Neutrophil (primary cell): Measurements from ENCODE around the gene GFOD1.
"Not testable (repeated sequence)": the region's sequence is repeated elsewhere in the genome, so short reads cannot be mapped to it uniquely, and the experiment has no call there.

Experiments
- H3K27ac ChIP-seq: fragments of 200-600 bp; sonication (generic); 2 replicates; pipeline ENCODE4 v1.5.1; 2016; ENCODE audit warnings: mild to moderate bottlenecking, moderate library complexity
- H3K27me3 ChIP-seq: fragments of 200-600 bp; sonication (generic); 2 replicates; pipeline ENCODE4 v1.6.0; 2016; ENCODE audit warnings: mild to moderate bottlenecking
- H3K36me3 ChIP-seq: fragments of 200-600 bp; sonication (generic); 2 replicates; pipeline ENCODE4 v1.5.1; 2017
- H3K4me1 ChIP-seq, 2 experiments: fragments of 200-600 bp in 1 of 2; sonication (generic) in 1 of 2; 1 replicate in 1 of 2; 2 replicates in 1 of 2; pipeline versions ENCODE4 v1.5.1 to v1.6.1; 2013 to 2016; ENCODE audit warnings: low read depth in 1 of 2, low read length in 1 of 2, mild to moderate bottlenecking in 1 of 2, moderate library complexity in 1 of 2; ENCODE audit not compliant: control insufficient read depth in 1 of 2, insufficient read depth in 1 of 2
- H3K4me3 ChIP-seq, 2 experiments: fragments of 200-600 bp in 1 of 2; sonication (generic) in 1 of 2; 1 replicate in 1 of 2; 2 replicates in 1 of 2; pipeline ENCODE4 v1.5.1; 2013 to 2016; ENCODE audit warnings: low read depth in 1 of 2, low read length in 1 of 2, mild to moderate bottlenecking in 1 of 2, moderate library complexity in 1 of 2
- H3K9me3 ChIP-seq: fragments of 200-600 bp; sonication (generic); 2 replicates; pipeline ENCODE4 v1.5.1; 2016
- CTCF ChIP-seq: fragments of 200-600 bp; sonication (generic); IDR thresholded peaks from 2 replicates; pipeline ENCODE4 v1.5.1; 2016; ENCODE audit warnings: antibody characterized with exemption

GFOD1 gene

GRCh38 chr6:13395272-13396237 lies 91.8 kb downstream of the GFOD1 start:
- H3K36me3 ChIP-seq: no peaks in the 10 kb centered on the region
- peaks cover 45 to 49% of the 10 kb centered on the region in 2 experiments for H3K4me1 ChIP-seq
- no peaks in the 10 kb centered on the region for H3K9me3 ChIP-seq
- peak overlapping the region; percentile 70 for H3K27ac ChIP-seq
- TF ChIP-seq CTCF: no peak
- no peaks in the 10 kb centered on the region for H3K27me3 ChIP-seq
- H3K4me3 ChIP-seq: no peak overlapping the region

- Histone ChIP-seq H3K4me3 (no peak overlapping the region), H3K36me3 (no peaks in the 10 kb centered on the region), H3K4me1 (peaks cover 27 to 32% of the 10 kb centered on the region in 2 experiments), H3K9me3 (no peaks in the 10 kb centered on the region), H3K27ac (no peak overlapping the region), H3K27me3 (no peaks in the 10 kb centered on the region)
- no peak for TF ChIP-seq CTCF
Measured at GRCh38 chr6:13392462-13392861, 94.9 kb downstream of the GFOD1 start.

- Histone ChIP-seq H3K4me1 (peaks cover 18 to 22% of the 10 kb centered on the region in 2 experiments), H3K27ac (no peak overlapping the region), H3K9me3 (no peaks in the 10 kb centered on the region), H3K4me3 (no peak overlapping the region), H3K27me3 (no peaks in the 10 kb centered on the region), H3K36me3 (no peaks in the 10 kb centered on the region)
- no peak for TF ChIP-seq CTCF
Measured at GRCh38 chr6:13391537-13391936, 95.9 kb downstream of the GFOD1 start.

GRCh38 chr6:13390658-13391057 lies 96.7 kb downstream of the GFOD1 start:
- Histone ChIP-seq H3K27me3 (no peaks in the 10 kb centered on the region), H3K9me3 (no peaks in the 10 kb centered on the region), H3K27ac (peak overlapping the region; percentile 50), H3K36me3 (no peaks in the 10 kb centered on the region), H3K4me1 (peaks cover 9 to 14% of the 10 kb centered on the region in 2 experiments), H3K4me3 (no peak overlapping the region)
- TF ChIP-seq CTCF: no peak

GRCh38 chr6:13389237-13389636 lies 98.2 kb downstream of the GFOD1 start:
- not testable (repeated sequence) for H3K27ac ChIP-seq, H3K27me3 ChIP-seq, H3K9me3 ChIP-seq, H3K36me3 ChIP-seq, H3K4me3 ChIP-seq, H3K4me1 ChIP-seq

- not testable (repeated sequence) for H3K9me3 ChIP-seq, H3K27ac ChIP-seq, H3K36me3 ChIP-seq, H3K27me3 ChIP-seq, H3K4me3 ChIP-seq, H3K4me1 ChIP-seq
Measured at GRCh38 chr6:13388769-13389168, 98.6 kb downstream of the GFOD1 start.
